ENCODE results near the gene JPT2.

JPT2 gene

GRCh38 chr16:1677942-1678499, at the start of gene JPT2:
Gene JPT2, plus strand, starts transcription at chr16:1678279. Its CDS starts 34 bp downstream, at chr16:1678313.
- in situ Hi-C loops (cut with MboI; ENCODE audit: low sequenced_read_pairs) = no loop called here

- in situ Hi-C loops (cut with MboI; ENCODE audit: low sequenced_read_pairs) = no loop called here
These were observed 47.4 kb upstream of the JPT2 start for GRCh38 chr16:1630450-1631213.

GRCh38 chr16:1631230-1631629, 46.8 kb upstream of the JPT2 start:
- in situ Hi-C loops (cut with MboI; ENCODE audit: low sequenced_read_pairs) = no loop called here

- in situ Hi-C loops (cut with MboI; ENCODE audit: low sequenced_read_pairs) = no loop called here
These were observed 46.0 kb upstream of the JPT2 start for GRCh38 chr16:1631931-1632637.

- in situ Hi-C loops (cut with MboI; ENCODE audit: low sequenced_read_pairs) = no loop called here
These were observed 45.5 kb upstream of the JPT2 start for GRCh38 chr16:1632638-1632970.

- in situ Hi-C loops (cut with MboI; ENCODE audit: low sequenced_read_pairs) = no loop called here
These were observed 44.8 kb upstream of the JPT2 start for GRCh38 chr16:1633310-1633709.

GRCh38 chr16:1634541-1634940, 43.5 kb upstream of the JPT2 start:
- in situ Hi-C loops (cut with MboI; ENCODE audit: low sequenced_read_pairs) = no loop called here

GRCh38 chr16:1635070-1635469, 43.0 kb upstream of the JPT2 start:
- in situ Hi-C loops (cut with MboI; ENCODE audit: low sequenced_read_pairs) = no loop called here

- in situ Hi-C loops (cut with MboI; ENCODE audit: low sequenced_read_pairs) = no loop called here
These were observed 40.6 kb upstream of the JPT2 start for GRCh38 chr16:1637526-1637925.

- in situ Hi-C loops (cut with MboI; ENCODE audit: low sequenced_read_pairs) = no loop called here
These were observed 39.3 kb upstream of the JPT2 start for GRCh38 chr16:1638757-1639156.

- in situ Hi-C loops (cut with MboI; ENCODE audit: low sequenced_read_pairs) = no loop called here
These were observed 38.8 kb upstream of the JPT2 start for GRCh38 chr16:1639282-1639681.

- in situ Hi-C loops (cut with MboI; ENCODE audit: low sequenced_read_pairs) = no loop called here
These were observed 38.2 kb upstream of the JPT2 start for GRCh38 chr16:1639860-1640259.

- in situ Hi-C loops (cut with MboI; ENCODE audit: low sequenced_read_pairs) = no loop called here
These were observed 37.7 kb upstream of the JPT2 start for GRCh38 chr16:1640261-1640941.

- in situ Hi-C loops (cut with MboI; ENCODE audit: low sequenced_read_pairs) = no loop called here
These were observed 36.8 kb upstream of the JPT2 start for GRCh38 chr16:1641261-1641660.

- in situ Hi-C loops (cut with MboI; ENCODE audit: low sequenced_read_pairs) = no loop called here
These were observed 35.9 kb upstream of the JPT2 start for GRCh38 chr16:1642148-1642547.

- in situ Hi-C loops (cut with MboI; ENCODE audit: low sequenced_read_pairs) = no loop called here
These were observed 35.3 kb upstream of the JPT2 start for GRCh38 chr16:1642753-1643152.

- in situ Hi-C loops (cut with MboI; ENCODE audit: low sequenced_read_pairs) = no loop called here
These were observed 34.6 kb upstream of the JPT2 start for GRCh38 chr16:1643521-1643920.

- in situ Hi-C loops (cut with MboI; ENCODE audit: low sequenced_read_pairs) = no loop called here
These were observed 32.1 kb upstream of the JPT2 start for GRCh38 chr16:1645914-1646525.

GRCh38 chr16:1647856-1648255, 30.2 kb upstream of the JPT2 start:
- in situ Hi-C loops (cut with MboI; ENCODE audit: low sequenced_read_pairs) = no loop called here

GRCh38 chr16:1650131-1650530, 27.9 kb upstream of the JPT2 start:
- in situ Hi-C loops (cut with MboI; ENCODE audit: low sequenced_read_pairs) = no loop called here

All from HL-60/S4 treated with phorbol 12-myristate 13-acetate at 8.2 ng/mL for 4 days and 3 days (cell line).